PC-3 (cell line): ENCODE results near the gene KRT75. TPM values are rescaled to one million over a fixed set of nuclear protein-coding genes. Genes with fewer than 3 reads are reported as not detected.

ENCODE experiments used
- ATAC-seq: fragments of 200-7000 bp; cut with Tn5 transposase; 2 replicates; pipeline ENCODE4 v1.9.1; 2020; ENCODE audit warnings: mild to moderate bottlenecking, moderate library complexity
- BruUV-seq: library from RNA; stranded (reverse); fragments of 400-500 nt; replicated peaks from 2 replicates; lab custom pipeline; 2021; lab: Mats Ljungman, UMichigan
- CTCF ChIA-PET: fragments of 300-600 bp; sonication (Branson Sonifier 250); formaldehyde crosslinking; loops from one replicate; lab custom pipeline; 2022; ENCODE audit warnings: antibody characterized with exemption; lab: Charles Lee
- POLR2A ChIA-PET: fragments of 300-600 bp; sonication (Branson Sonifier 250); formaldehyde crosslinking; loops from one replicate; lab custom pipeline; 2022; ENCODE audit warnings: antibody characterized with exemption; ENCODE audit not compliant: unreplicated experiment; lab: Charles Lee
- DNase-seq: peaks from one replicate; pipeline ENCODE4 v3.0.0-alpha.2; 2015
- H2AFZ ChIP-seq: fragments of 300-600 bp; sonication (generic); 2 replicates; pipeline ENCODE4 v1.6.0; 2016; ENCODE audit warnings: antibody characterized with exemption, low read length
- H3F3A ChIP-seq: fragments of 300-600 bp; sonication (generic); one replicate; pipeline ENCODE4 v1.6.0; 2017; ENCODE audit warnings: antibody characterized with exemption, low read length, control low read depth, mild to moderate bottlenecking; ENCODE audit not compliant: unreplicated experiment
- H3K27ac ChIP-seq: fragments of 300-600 bp; sonication (generic); 2 replicates; pipeline ENCODE4 v1.5.1; 2016; ENCODE audit warnings: mild to moderate bottlenecking, low read length
- H3K27me3 ChIP-seq: fragments of 300-600 bp; sonication (generic); 2 replicates; pipeline ENCODE4 v1.6.1; 2016; ENCODE audit warnings: low read length, mixed read lengths
- H3K36me3 ChIP-seq: fragments of 300-600 bp; sonication (generic); 2 replicates; pipeline ENCODE4 v1.6.1; 2016; ENCODE audit warnings: low read depth, mixed run types, low read length, mixed read lengths
- H3K4me1 ChIP-seq: fragments of 300-600 bp; sonication (generic); 2 replicates; pipeline ENCODE4 v1.5.1; 2016; ENCODE audit warnings: low read length; ENCODE audit not compliant: insufficient read depth
- H3K4me2 ChIP-seq: fragments of 300-600 bp; sonication (generic); 2 replicates; pipeline ENCODE4 v1.6.0; 2016; ENCODE audit warnings: low read length
- H3K4me3 ChIP-seq: fragments of 300-600 bp; sonication (generic); 2 replicates; pipeline ENCODE4 v1.5.1; 2016; ENCODE audit warnings: mild to moderate bottlenecking, low read length, mixed read lengths
- H3K79me2 ChIP-seq: fragments of 300-600 bp; sonication (generic); 2 replicates; pipeline ENCODE4 v1.6.1; 2017; ENCODE audit warnings: low read length, mixed read lengths
- H3K9ac ChIP-seq: fragments of 300-600 bp; sonication (generic); 2 replicates; pipeline ENCODE4 v1.6.0; 2016; ENCODE audit warnings: mild to moderate bottlenecking, low read length
- H3K9me2 ChIP-seq: fragments of 300-600 bp; sonication (generic); replicated peaks from 2 replicates; pipeline ENCODE4 v1.6.1; 2016; ENCODE audit warnings: mixed run types, low read length, mixed read lengths
- H3K9me3 ChIP-seq: fragments of 300-600 bp; sonication (generic); 2 replicates; pipeline ENCODE4 v1.6.1; 2016; ENCODE audit warnings: low read length, mixed read lengths
- H4K20me1 ChIP-seq: fragments of 300-600 bp; sonication (generic); 2 replicates; pipeline ENCODE4 v1.6.1; 2016; ENCODE audit warnings: low read length, mixed read lengths
- EZH2 ChIP-seq: fragments of 300-600 bp; sonication (generic); IDR thresholded peaks from one replicate; pipeline ENCODE4 v1.6.1; 2017; ENCODE audit warnings: antibody characterized with exemption, mild to moderate bottlenecking, low read length; ENCODE audit not compliant: unreplicated experiment
- EZH2phosphoT487 ChIP-seq: fragments of 300-600 bp; sonication (generic); IDR thresholded peaks from 2 replicates; pipeline ENCODE4 v1.6.1; 2018; ENCODE audit warnings: mild to moderate bottlenecking, antibody characterized with exemption, low read length, borderline replicate concordance
- intact Hi-C: fragments of 100-400 bp; cut with micrococcal nuclease; formaldehyde crosslinking; loops from 2 replicates; pipeline ENCODE4 v1.9.0; 2023
- total RNA-seq: library from RNA; depleted of rRNA; stranded (reverse); fragments of >200 nt; gene quantifications from 2 replicates; pipeline ENCODE4 v1.2.3, GENCODE V29; 2014
- TF ChIP-seq, protein P1 (sequence below): fragments of 300-600 bp; sonication (generic); conservative IDR thresholded peaks from 2 replicates; pipeline ENCODE4 v1.5.1; 2017; ENCODE audit warnings: antibody characterized with exemption, low read depth, mild to moderate bottlenecking, low read length

KRT75 gene
- total RNA-seq, 1 experiment from 2014 or later: 38.5 TPM

DNA sequence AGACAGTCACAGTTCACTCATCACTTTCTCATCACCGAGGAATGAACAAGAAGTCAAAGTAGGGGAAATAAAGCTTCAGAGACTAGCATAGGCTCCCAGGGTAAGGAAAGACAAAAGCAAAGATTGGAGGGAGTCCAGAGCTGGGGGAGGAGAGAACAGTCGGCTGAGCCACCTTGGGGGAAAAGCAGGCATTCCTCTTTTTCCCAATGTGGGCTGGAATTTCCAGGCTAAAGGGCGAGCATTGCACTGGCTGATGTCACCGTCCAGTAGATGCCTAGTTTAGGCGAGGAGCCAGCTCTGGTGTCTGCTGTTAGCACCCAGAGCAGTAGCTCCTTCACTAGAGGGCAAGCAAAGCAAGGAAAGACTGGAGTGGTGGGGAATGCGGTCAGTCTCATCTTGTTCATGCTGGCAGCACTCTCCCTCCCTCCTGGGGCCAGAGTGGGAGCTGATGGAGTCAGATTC lies 8.5 kb upstream of the KRT75 start:
- Histone ChIP-seq H3K9ac (peak overlapping the region; percentile 75), H3K4me2 (peak overlapping the region; percentile 72), H3F3A (peaks cover 24% of the 10 kb centered on the region), H4K20me1 (no peaks in the 10 kb centered on the region), H3K9me2 (no peaks in the 10 kb centered on the region), H3K27me3 (no peaks in the 10 kb centered on the region), H3K4me1 (peaks cover 72% of the 10 kb centered on the region), H3K27ac (peak overlapping the region; percentile 95), H3K9me3 (no peaks in the 10 kb centered on the region), H3K36me3 (no peaks in the 10 kb centered on the region), H3K79me2 (no peaks in the 10 kb centered on the region), H2AFZ (no peak overlapping the region), H3K4me3 (peak overlapping the region; percentile 11; the same call in 1 of the 2 replicates)
- ChIA-PET CTCF (interaction anchor here (0.7 to 1.0 kb wide), 3 partner anchors 47 to 437 kb away, joined by 3 read pairs; no protein-coding TSS in a partner anchor), POLR2A (interaction anchor here (0.7 to 0.8 kb wide), 2 partner anchors 277 to 432 kb away, joined by 3 read pairs; no protein-coding TSS in a partner anchor)
- ATAC-seq (peak; percentile 64), DNase-seq (peak; percentile 99)
- TF ChIP-seq EZH2: no peak
- TF ChIP-seq, protein P1, sequence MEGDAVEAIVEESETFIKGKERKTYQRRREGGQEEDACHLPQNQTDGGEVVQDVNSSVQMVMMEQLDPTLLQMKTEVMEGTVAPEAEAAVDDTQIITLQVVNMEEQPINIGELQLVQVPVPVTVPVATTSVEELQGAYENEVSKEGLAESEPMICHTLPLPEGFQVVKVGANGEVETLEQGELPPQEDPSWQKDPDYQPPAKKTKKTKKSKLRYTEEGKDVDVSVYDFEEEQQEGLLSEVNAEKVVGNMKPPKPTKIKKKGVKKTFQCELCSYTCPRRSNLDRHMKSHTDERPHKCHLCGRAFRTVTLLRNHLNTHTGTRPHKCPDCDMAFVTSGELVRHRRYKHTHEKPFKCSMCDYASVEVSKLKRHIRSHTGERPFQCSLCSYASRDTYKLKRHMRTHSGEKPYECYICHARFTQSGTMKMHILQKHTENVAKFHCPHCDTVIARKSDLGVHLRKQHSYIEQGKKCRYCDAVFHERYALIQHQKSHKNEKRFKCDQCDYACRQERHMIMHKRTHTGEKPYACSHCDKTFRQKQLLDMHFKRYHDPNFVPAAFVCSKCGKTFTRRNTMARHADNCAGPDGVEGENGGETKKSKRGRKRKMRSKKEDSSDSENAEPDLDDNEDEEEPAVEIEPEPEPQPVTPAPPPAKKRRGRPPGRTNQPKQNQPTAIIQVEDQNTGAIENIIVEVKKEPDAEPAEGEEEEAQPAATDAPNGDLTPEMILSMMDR: peak; percentile 56
- intact Hi-C loops: loop anchor here (5.0 to 10.0 kb wide), 3 partner anchors 62 to 430 kb away; no protein-coding TSS in a partner anchor
- no TSS peak for BruUV-seq

DNA sequence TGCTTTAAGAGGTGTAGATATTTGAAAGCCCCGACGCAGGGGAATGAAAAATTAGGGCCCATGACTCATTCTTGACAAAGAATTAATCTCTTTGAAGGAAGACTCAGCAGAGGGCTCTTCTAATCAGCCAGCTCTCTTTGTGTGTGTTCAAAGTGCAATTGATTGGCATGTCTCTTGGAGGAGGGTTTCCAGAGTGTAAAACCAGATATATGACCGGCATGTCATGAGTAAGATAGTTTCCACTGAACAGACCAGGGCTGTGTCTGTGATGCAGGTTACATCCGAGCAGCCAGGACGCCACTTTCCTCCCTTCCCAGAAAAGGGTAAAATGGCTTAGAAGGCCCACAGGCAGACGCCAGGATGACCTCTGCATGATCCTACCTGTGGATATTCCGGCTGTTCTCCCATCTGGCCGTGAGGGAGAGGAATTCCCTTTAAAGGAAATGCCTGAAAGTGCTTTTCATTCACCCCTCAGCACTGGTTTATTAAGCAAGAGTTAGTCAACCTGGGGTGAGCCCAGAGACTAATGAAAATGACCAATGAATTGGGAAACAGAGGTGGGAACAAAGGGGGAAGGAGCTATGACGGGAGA lies 7.2 kb upstream of the KRT75 start:
- Histone ChIP-seq H3K36me3 (no peaks in the 10 kb centered on the region), H3K9me2 (no peaks in the 10 kb centered on the region), H3K9me3 (no peaks in the 10 kb centered on the region), H3K9ac (peak overlapping the region; percentile 75), H4K20me1 (no peaks in the 10 kb centered on the region), H3K4me1 (peaks cover 84% of the 10 kb centered on the region), H3K4me2 (peak overlapping the region; percentile 72), H3K27ac (peak overlapping the region; percentile 95), H3F3A (peaks cover 26% of the 10 kb centered on the region), H3K4me3 (peak overlapping the region; percentile 11; the same call in 1 of the 2 replicates), H3K79me2 (no peaks in the 10 kb centered on the region), H2AFZ (peak overlapping the region; percentile 25; the same call in 1 of the 2 replicates), H3K27me3 (no peaks in the 10 kb centered on the region)
- TF ChIP-seq, protein P1: no peak
- no peak for TF ChIP-seq EZH2
- no TSS peak for BruUV-seq
- DNase-seq (peak; percentile 76), ATAC-seq (no peak; the same call in none of the 2 replicates)
- ChIA-PET POLR2A (no interaction called here), CTCF (interaction anchor here (0.7 kb wide), 1 partner anchor 46 kb away, joined by 3 read pairs; no protein-coding TSS in a partner anchor)
- intact Hi-C loops: loop anchor here (2.0 to 10.0 kb wide), 4 partner anchors 13 to 431 kb away; no protein-coding TSS in a partner anchor

DNA sequence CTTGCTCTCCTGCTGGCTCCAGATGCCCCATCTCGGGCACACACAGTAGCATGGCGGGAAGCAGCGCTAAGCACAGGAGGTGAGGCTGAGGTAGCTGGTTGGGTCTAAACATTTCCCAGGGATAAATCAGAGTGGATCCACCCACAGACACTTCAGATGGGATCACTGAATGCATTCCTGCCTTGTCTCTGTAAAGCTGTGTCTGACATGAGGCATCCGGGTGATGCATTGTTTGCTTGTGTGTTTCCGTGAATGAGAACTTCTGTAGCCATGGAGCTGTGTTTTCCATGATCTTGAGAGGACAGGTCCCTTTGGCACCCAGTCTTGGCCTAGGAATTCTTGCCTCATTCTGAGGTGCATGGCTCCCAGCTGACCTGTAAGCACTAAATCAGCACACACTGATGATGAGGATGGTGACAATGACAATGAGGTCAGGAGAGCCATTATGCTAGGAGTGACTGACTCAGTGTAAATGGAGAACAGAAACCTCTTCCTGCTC lies 6.7 kb upstream of the KRT75 start:
- no peaks in the 10 kb centered on the region for H3K9me2 ChIP-seq
- intact Hi-C loops: loop anchor here (2.0 to 10.0 kb wide), 4 partner anchors 14 to 431 kb away; no protein-coding TSS in a partner anchor
- no peak for TF ChIP-seq EZH2
- TF ChIP-seq, protein P1: no peak
- TF ChIP-seq EZH2phosphoT487: no peak
- DNase-seq: peak; percentile 86
- peaks cover 89% of the 10 kb centered on the region for H3K4me1 ChIP-seq
- H2AFZ ChIP-seq: peak overlapping the region; percentile 25; the same call in 1 of the 2 replicates
- H3K79me2 ChIP-seq: no peaks in the 10 kb centered on the region
- no peaks in the 10 kb centered on the region for H3K36me3 ChIP-seq
- H3K4me3 ChIP-seq: no peak overlapping the region
- H3K4me2 ChIP-seq: peak overlapping the region; percentile 72
- no TSS peak for BruUV-seq
- H3K27me3 ChIP-seq: no peaks in the 10 kb centered on the region
- POLR2A ChIA-PET: interaction anchor here (0.6 kb wide), 1 partner anchor 439 kb away, joined by 4 read pairs; no protein-coding TSS in a partner anchor
- H3K27ac ChIP-seq: peak overlapping the region; percentile 95
- no peaks in the 10 kb centered on the region for H4K20me1 ChIP-seq
- peak; percentile 30 for ATAC-seq
- H3K9ac ChIP-seq: peak overlapping the region; percentile 75
- no peaks in the 10 kb centered on the region for H3K9me3 ChIP-seq
- H3F3A ChIP-seq: peaks cover 30% of the 10 kb centered on the region
- CTCF ChIA-PET: interaction anchor here (0.7 kb wide), 1 partner anchor 45 kb away, joined by 3 read pairs; no protein-coding TSS in a partner anchor
